GM19043 (cell line): ENCODE measurements around the gene NFATC3.

ENCODE experiments used
- ATAC-seq: cut with Tn5 transposase; IDR thresholded peaks from one replicate; pipeline ENCODE4 v1.9.1; 2021; ENCODE audit warnings: low read depth; ENCODE audit not compliant: unreplicated experiment

Gene NFATC3

DNA sequence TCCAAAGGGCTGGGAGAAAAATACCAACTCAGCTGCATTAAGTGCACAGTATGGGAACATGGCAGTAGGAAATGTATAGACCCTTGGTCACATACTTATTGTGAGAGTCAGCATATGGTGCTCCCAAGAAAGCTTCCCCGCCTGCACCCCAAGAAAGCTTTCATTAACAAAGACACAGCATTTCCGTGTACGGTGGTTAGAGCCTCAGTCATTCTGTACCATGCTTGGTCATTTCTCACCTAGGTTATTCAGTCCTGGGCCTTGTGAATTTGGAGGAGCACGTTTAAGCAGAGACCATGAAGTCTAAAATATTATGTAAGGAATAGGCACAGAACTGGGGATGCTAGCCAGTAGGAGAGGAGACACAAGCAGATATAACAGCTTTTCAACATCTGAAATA lies 94.7 kb downstream of the NFATC3 start:
- ATAC-seq, result no peak

DNA sequence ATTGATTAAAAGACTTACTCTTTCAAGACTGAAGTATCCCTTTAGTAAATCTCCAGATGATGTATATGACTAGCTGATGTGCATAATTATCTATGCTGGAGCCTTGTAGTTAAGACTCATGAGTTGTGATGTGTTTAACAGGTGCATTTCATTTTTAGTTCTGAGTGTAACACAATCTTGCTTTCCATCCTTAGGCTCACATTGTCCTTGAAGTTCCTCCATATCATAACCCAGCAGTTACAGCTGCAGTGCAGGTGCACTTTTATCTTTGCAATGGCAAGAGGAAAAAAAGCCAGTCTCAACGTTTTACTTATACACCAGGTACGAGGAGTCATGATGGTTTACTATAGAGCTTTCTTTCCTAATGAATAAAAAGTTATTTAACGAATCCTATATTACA lies 97.9 kb downstream of the NFATC3 start:
- ATAC-seq, result no peak

GRCh38 chr16:68186877-68187276 lies 101.7 kb downstream of the NFATC3 start:
- no peak for ATAC-seq

DNA sequence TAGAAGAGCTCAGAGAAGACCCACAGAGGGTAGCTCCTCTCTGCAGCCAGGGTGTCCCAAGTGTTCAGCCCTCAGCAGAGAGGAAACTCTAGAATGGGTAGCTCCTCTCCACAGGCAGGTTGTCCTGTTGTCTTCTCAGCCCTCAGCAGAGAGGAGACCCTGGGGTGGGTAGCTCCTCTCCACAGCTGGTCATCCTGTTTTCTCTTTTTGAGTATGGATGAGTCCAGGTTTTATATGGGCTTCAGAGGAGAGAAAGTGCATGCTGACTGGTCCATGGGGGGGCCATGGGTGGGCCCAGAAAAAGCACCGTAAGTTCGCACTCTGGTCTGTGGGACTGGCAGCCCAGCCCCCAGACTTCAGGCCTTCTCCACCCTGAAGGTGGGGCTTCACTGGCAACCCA lies 102.3 kb downstream of the NFATC3 start:
- ATAC-seq, result no peak

- no peak for ATAC-seq
Measured at GRCh38 chr16:68188170-68188569, 103.0 kb downstream of the NFATC3 start.

- ATAC-seq, result no peak
Measured at GRCh38 chr16:68190081-68190480, 104.9 kb downstream of the NFATC3 start.

GRCh38 chr16:68190736-68191510 lies 105.8 kb downstream of the NFATC3 start:
- ATAC-seq, result no peak

GRCh38 chr16:68194251-68194650 lies 109.1 kb downstream of the NFATC3 start:
- ATAC-seq, result no peak

- no peak for ATAC-seq
Measured at GRCh38 chr16:68197250-68197649, 112.1 kb downstream of the NFATC3 start.

DNA sequence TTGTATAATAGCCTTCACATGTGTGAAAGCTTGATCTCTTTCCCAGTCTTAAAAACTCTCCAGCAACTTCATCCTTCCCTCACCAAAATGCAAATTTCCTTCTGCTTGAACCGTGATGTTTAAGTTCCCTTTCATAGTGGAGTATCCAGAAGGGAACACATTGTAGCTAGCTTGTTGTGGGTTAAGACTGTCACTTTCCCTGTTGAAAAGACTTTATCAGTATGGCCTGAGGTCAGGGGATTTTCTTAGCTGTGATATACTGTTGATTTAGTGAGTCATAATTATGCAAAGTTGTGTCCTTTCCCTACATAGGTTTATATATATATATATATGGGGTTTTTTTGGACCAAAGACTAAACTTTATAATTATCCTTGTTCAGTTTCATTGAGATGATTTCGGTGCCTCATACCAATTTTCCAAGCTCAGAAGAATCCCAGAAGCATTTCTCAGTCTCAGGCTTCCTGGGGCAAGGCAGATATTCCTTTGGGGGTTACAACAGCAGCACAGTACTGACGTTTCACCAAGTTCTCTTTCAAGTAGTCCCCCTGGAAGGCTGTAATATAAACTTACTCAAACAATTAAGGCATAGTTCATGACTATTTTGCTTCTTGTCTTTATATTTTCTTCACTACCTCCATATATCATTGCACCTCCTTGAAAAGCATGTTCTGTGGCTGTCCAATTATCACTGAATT lies 115.1 kb downstream of the NFATC3 start:
- ATAC-seq, result no peak

- ATAC-seq, result no peak
Measured at GRCh38 chr16:68202091-68202519, 116.9 kb downstream of the NFATC3 start.

DNA sequence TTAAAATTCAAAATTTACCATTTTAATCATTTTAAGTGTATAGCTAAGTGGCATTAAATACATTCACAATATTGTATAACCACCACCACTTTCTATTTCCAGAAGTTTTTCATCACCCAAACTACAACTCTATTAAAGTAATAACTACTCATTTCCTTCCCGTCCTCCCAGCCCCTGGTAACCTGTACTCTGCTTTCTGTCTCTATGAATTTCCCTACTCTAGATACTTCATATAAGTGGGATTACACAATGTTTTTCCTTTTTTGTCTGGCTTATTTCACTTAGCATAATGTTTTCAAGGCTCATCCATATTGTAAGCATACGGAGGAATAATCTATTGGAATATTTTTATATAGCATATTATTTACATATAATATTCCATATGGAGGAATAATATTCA lies 121.1 kb downstream of the NFATC3 start:
- no peak for ATAC-seq

DNA sequence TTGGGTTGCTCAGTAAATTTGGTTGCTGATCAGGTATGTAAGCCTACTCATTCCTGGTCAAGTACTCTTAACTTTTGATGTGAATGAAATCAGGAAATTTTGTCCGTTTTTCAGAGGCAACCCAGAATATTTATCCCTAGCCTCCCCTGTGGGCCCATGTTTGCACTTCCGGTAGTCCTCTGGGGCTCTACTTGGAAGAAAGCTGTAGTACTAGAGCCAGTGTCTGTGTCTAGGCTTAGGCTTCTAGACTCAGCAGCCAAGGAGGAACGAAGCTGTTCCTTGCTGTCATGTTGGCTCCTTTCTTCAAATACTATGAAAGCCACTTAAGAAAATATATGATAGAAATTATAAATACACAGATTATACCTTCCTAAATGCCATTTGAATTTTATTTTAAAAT lies 129.6 kb downstream of the NFATC3 start:
- ATAC-seq, result no peak

DNA sequence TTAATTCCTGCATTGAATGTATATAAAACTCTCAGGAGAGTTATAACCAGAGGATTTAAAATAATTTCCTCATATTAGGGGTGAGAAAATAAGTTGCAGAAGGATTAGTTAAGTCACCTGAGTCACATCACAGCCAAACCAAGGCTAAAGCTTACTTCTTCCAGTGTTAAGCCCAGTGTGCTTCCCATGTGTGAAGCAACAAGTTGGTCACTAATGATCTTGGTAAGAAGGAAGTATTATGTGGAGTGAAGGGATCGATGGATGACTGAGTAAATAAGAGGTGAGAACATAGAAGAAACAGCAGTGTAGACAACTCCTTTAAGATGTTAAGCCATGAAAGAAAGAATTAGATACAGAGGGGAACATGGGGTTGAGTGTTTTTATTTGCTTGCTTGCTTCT lies 130.1 kb downstream of the NFATC3 start:
- no peak for ATAC-seq

DNA sequence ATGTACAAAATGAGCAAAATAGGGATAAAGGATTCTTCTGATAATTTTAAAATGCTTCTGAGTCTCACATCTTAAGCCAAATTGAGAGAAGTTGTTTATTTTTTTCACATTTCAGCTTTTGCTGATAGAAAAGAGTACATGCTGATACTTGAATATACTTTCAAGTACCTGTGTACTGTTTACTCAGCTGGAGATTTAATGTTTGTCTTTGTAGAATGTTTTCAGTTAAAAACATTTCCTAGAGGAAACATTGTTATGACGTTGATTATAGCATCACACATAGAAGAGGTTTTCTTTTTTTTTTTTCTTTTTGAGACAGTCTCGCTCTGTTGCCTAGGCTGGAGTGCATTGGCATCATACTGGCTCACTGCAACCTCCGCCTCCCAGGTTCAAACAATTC lies 131.1 kb downstream of the NFATC3 start:
- no peak for ATAC-seq

- ATAC-seq, result no peak
Measured at GRCh38 chr16:68217506-68217905, 132.3 kb downstream of the NFATC3 start.

- ATAC-seq, result no peak
Measured at GRCh38 chr16:68219725-68220351, 134.7 kb downstream of the NFATC3 start.

- ATAC-seq, result no peak
Measured at GRCh38 chr16:68223072-68223471, 137.9 kb downstream of the NFATC3 start.

DNA sequence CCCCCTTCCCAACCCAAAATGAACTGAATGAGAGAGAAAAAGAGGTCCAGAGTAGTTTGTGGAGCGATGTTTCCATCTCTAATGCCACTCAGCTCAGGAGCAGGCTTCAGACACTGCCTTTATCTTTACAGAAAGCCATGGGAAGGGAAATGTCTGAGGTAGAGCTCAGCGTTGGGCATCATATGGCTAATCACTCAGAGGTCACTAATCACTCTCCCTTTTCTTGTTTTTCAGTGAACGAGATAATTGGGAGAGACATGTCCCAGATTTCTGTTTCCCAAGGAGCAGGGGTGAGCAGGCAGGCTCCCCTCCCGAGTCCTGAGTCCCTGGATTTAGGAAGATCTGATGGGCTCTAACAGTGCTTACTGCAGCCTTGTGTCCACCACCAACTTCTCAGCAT lies 140.9 kb downstream of the NFATC3 start:
- ATAC-seq, result no peak

GRCh38 chr16:68227183-68227793 lies 142.1 kb downstream of the NFATC3 start:
- ATAC-seq, result no peak

GRCh38 chr16:68227850-68228553 lies 142.8 kb downstream of the NFATC3 start:
- no peak for ATAC-seq
